ENCODE measurements around the gene AMH. TPM values are rescaled to one million over a fixed set of nuclear protein-coding genes. Genes with fewer than 3 reads are reported as not detected.

The AMH gene
- polyA plus RNA-seq, 3 donors: 0.12 TPM; not detected in 2

GRCh38 chr19:2219726-2220125, 29.4 kb upstream of the AMH start:
- 97% methylated on average over 16 of the region's 21 CpGs for WGBS (ENCODE audit: insufficient coverage)

GRCh38 chr19:2221250-2221831, 27.8 kb upstream of the AMH start:
- Histone ChIP-seq H3K27me3 (ENCODE audit: control insufficient read depth in 2 of 2, insufficient read depth in 2 of 2, low read length in 2 of 2) (no peaks in the 10 kb centered on the region), H2AFZ (ENCODE audit: insufficient read depth, low read depth, low read length, poor library complexity, severe bottlenecking) (no peak overlapping the region), H3K27ac (ENCODE audit: low read depth in 1 of 2, low read length in 2 of 2) (no peak overlapping the region), H3K4me1 (ENCODE audit: control insufficient read depth in 1 of 2, insufficient read depth in 2 of 2, low read length in 2 of 2) (no peaks in the 10 kb centered on the region), H4K20me1 (ENCODE audit: insufficient read depth, low read length) (peaks cover 14% of the 10 kb centered on the region), H3K4me2 (replicated peaks; ENCODE audit: extremely low read depth, low read length, poor library complexity, severe bottlenecking) (no peak overlapping the region), H3K9ac (ENCODE audit: insufficient read depth, low read length, poor library complexity, severe bottlenecking) (no peak overlapping the region), H3K79me2 (ENCODE audit: insufficient read depth, low read length) (no peaks in the 10 kb centered on the region), H3K4me3 (replicated peaks in 1 of 3; ENCODE audit: low read depth in 2 of 3, low read length in 3 of 3) (no peak overlapping the region), H3K9me3 (replicated peaks in 1 of 2; ENCODE audit: control insufficient read depth in 1 of 2, insufficient read depth in 1 of 2, low read length in 2 of 2) (no peaks in the 10 kb centered on the region), H3K36me3 (replicated peaks in 1 of 2; ENCODE audit: control insufficient read depth in 1 of 2, insufficient read depth in 2 of 2, low read length in 2 of 2) (peaks cover 77 to 98% of the 10 kb centered on the region in 2 donors)
- no peak for DNase-seq
- Mint-ChIP-seq H3K36me3 (peaks cover 74 to 96% of the 10 kb centered on the region in 2 donors), H3K27me3 (ENCODE audit: low read depth in 3 of 3) (no peaks in the 10 kb centered on the region), H3K4me3 (no peak overlapping the region), H3K27ac (peak overlapping the region in 2 of 7 donors; percentile 58 to 69), H3K9me3 (peaks cover 0 to 3% (median 0%) of the 10 kb centered on the region in 7 donors), H3K4me1 (no peaks in the 10 kb centered on the region)
- intact Hi-C loops (cut with micrococcal nuclease): no loop called here
- 95% methylated on average over 19 of the region's 20 CpGs for WGBS (ENCODE audit: insufficient coverage)
- no peak for TF ChIP-seq CTCF (IDR thresholded peaks at IDR 0.05)

More at GRCh38 chr19:2219726-2220125, 29.4 kb upstream of the AMH start:
- no peaks in the 10 kb centered on the region for H3K4me1 ChIP-seq (ENCODE audit: control insufficient read depth in 1 of 2, insufficient read depth in 2 of 2, low read length in 2 of 2)
- peaks cover 11% of the 10 kb centered on the region for H4K20me1 ChIP-seq (ENCODE audit: insufficient read depth, low read length)
- no peaks in the 10 kb centered on the region for H3K27me3 ChIP-seq (ENCODE audit: control insufficient read depth in 2 of 2, insufficient read depth in 2 of 2, low read length in 2 of 2)
- no peak for TF ChIP-seq CTCF (IDR thresholded peaks at IDR 0.05)
- peaks cover 77 to 96% of the 10 kb centered on the region in 2 donors for H3K36me3 Mint-ChIP-seq
- H3K4me3 Mint-ChIP-seq: no peak overlapping the region
- no peaks in the 10 kb centered on the region for H3K79me2 ChIP-seq (ENCODE audit: insufficient read depth, low read length)
- no peak overlapping the region for H3K4me3 ChIP-seq (replicated peaks in 1 of 3; ENCODE audit: low read depth in 2 of 3, low read length in 3 of 3)
- no peak overlapping the region for H3K27ac ChIP-seq (ENCODE audit: low read depth in 1 of 2, low read length in 2 of 2)
- H3K36me3 ChIP-seq (replicated peaks in 1 of 2; ENCODE audit: control insufficient read depth in 1 of 2, insufficient read depth in 2 of 2, low read length in 2 of 2): peaks cover 77 to 98% of the 10 kb centered on the region in 2 donors
- H3K4me1 Mint-ChIP-seq: no peaks in the 10 kb centered on the region
- intact Hi-C loops (cut with micrococcal nuclease): no loop called here
- no peaks in the 10 kb centered on the region for H3K27me3 Mint-ChIP-seq (ENCODE audit: low read depth in 3 of 3)
- no peaks in the 10 kb centered on the region for H3K9me3 ChIP-seq (replicated peaks in 1 of 2; ENCODE audit: control insufficient read depth in 1 of 2, insufficient read depth in 1 of 2, low read length in 2 of 2)
- no peak overlapping the region for H3K9ac ChIP-seq (ENCODE audit: insufficient read depth, low read length, poor library complexity, severe bottlenecking)
- no peak for DNase-seq
- H2AFZ ChIP-seq (ENCODE audit: insufficient read depth, low read depth, low read length, poor library complexity, severe bottlenecking): no peak overlapping the region
- H3K9me3 Mint-ChIP-seq: peaks cover 0 to 3% (median 0%) of the 10 kb centered on the region in 7 donors
- no peak overlapping the region for H3K27ac Mint-ChIP-seq
- H3K4me2 ChIP-seq (replicated peaks; ENCODE audit: extremely low read depth, low read length, poor library complexity, severe bottlenecking): no peak overlapping the region

All from CD14-positive monocyte (primary cell).